ENCODE data around the gene PLEK2.

DNA sequence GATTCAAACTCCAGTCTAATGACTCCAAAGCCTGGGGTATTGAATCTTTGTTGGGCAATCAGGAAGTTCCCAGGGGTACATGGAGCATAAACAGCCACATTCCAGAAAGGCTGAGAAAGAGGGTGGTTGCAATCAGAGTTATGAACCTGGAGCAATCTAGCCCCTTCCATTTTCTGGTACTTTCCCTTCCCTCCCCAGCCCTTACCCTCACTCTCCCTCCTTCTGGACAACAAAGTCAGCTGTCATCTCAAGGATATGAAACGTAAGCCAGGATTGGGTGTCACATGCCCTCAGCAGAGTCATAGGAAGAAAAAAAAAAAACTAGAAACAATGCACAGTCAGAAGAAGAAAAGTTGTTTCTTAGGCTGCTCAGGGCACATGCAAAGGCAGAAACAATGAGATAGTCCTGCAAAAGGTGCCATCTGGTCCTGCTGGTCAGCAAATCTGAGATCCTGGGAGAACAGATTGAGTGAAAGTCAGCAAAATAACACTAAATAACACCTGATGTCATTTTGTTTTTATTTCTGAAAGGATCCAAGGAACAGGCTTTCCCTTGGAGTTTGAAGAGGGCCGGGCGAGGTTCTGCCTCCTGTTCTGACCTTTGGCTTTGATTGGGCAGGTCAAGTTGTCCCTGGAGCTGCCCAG lies 49.5 kb upstream of the PLEK2 start:
- TF ChIP-seq, protein P1, sequence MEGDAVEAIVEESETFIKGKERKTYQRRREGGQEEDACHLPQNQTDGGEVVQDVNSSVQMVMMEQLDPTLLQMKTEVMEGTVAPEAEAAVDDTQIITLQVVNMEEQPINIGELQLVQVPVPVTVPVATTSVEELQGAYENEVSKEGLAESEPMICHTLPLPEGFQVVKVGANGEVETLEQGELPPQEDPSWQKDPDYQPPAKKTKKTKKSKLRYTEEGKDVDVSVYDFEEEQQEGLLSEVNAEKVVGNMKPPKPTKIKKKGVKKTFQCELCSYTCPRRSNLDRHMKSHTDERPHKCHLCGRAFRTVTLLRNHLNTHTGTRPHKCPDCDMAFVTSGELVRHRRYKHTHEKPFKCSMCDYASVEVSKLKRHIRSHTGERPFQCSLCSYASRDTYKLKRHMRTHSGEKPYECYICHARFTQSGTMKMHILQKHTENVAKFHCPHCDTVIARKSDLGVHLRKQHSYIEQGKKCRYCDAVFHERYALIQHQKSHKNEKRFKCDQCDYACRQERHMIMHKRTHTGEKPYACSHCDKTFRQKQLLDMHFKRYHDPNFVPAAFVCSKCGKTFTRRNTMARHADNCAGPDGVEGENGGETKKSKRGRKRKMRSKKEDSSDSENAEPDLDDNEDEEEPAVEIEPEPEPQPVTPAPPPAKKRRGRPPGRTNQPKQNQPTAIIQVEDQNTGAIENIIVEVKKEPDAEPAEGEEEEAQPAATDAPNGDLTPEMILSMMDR (IDR thresholded peaks at IDR 0.05; ENCODE audit: low read length), result no peak
- TF ChIP-seq EZH2 (IDR thresholded peaks at IDR 0.05; ENCODE audit: borderline replicate concordance, low read length), result no peak
